Globus pallidus (tissue), 1 donor: ENCODE data around the gene TMX4.
"Not testable (repeated sequence)": the region's sequence is repeated elsewhere in the genome, so short reads cannot be mapped to it uniquely, and the experiment has no call there.

ENCODE experiments used
- DNase-seq: peaks from one replicate; pipeline ENCODE4 v3.0.0-alpha.2; 2015; ENCODE audit warnings: low spot score

TMX4 gene, protein sequence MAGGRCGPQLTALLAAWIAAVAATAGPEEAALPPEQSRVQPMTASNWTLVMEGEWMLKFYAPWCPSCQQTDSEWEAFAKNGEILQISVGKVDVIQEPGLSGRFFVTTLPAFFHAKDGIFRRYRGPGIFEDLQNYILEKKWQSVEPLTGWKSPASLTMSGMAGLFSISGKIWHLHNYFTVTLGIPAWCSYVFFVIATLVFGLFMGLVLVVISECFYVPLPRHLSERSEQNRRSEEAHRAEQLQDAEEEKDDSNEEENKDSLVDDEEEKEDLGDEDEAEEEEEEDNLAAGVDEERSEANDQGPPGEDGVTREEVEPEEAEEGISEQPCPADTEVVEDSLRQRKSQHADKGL

GRCh38 chr20:8019246-8019997, at the start of gene TMX4:
Gene TMX4 (minus strand): TSS chr20:8019761. CDS start chr20:8019613, 148 bp downstream.
- peak; percentile 92 for DNase-seq

- no peak for DNase-seq
Measured at GRCh38 chr20:8067082-8067481, 47.5 kb upstream of the TMX4 start.

DNA sequence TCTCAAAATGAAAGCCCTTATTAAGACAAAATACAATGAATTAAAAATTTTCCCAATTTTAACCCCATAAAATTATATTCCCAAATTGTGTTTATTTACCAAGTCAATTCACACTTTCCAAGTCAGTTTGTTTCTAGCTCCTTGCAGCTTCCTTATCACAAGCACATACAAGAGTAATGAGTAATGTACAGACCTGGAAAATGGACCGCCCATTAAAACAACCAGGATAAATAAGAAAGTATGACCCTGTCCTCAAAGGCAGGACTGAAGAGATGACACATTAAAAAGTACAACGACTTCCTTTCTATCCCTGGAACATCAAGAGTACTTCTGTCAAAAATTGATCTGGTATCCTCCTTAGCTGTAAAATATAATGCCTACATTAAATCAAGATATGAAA, 47.1 kb upstream of the TMX4 start:
- no peak for DNase-seq

DNA sequence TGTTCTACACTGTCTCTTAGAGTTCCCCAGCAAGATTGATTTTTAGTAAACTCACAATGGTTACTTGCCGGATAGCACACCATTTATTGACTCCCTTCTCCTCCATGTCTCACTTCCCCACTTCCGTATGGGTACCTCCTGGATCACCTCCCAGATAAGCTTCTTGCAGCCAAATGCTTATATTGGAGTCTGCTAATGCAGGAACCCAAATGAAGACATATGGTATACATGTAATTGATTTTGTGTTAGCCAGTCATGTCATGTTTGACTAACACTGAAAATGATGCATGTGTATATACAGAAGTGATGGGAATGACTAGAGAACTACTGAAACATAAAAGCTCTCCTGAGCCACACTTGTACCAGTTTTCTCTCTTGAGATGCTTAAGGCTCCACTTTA, 46.1 kb upstream of the TMX4 start:
- DNase-seq, result no peak

DNA sequence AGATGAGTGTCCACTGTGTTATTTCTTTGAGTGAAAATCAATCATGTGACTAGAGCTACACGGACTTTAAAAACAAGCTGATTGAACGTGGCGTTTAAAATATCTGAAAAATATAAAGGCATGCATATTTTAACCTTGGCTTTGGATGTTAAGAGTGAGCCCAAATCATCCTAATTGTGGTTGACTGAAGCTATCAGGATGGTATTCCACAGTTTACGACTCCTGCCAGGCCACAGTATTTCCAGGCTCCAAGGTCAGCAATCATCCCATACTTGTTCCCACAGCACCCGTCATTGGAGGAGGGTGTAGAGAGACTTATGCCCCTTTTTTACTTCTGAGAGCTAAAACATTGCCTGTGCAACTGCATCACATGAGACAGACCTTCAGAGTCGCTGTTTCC, 43.2 kb upstream of the TMX4 start:
- DNase-seq, result no peak

DNA sequence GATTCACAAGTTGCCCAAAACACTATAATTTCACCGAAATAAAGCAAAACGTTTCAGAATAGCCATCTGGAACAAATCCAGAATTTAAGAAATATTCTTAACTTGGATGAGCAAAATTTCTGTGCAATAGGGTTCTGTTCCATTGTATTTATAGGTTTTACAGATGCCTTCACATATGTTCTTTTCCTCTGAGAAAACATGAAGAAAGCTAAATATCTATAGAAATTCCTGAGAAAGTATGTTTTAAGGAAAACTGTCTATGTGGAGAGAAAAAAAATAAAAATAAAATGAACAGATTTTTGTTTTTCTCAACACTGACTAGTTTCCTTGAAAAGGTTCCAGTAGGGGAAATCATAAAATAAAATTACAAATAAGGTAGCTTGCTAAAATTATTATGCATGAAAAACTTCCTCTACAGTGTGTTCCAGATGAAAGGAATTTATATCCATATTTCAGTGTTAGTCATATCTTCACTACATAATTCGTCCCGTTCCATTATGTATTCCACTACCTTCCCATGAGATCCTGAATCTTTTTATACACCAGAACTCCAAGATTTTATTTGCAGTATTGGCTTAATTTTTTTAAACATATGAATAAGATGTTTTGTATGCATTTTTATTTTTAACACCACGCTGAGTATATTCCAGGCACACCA, 42.4 kb upstream of the TMX4 start:
- DNase-seq, result no peak

- DNase-seq, result no peak
Measured at GRCh38 chr20:8060977-8061376, 41.4 kb upstream of the TMX4 start.

DNA sequence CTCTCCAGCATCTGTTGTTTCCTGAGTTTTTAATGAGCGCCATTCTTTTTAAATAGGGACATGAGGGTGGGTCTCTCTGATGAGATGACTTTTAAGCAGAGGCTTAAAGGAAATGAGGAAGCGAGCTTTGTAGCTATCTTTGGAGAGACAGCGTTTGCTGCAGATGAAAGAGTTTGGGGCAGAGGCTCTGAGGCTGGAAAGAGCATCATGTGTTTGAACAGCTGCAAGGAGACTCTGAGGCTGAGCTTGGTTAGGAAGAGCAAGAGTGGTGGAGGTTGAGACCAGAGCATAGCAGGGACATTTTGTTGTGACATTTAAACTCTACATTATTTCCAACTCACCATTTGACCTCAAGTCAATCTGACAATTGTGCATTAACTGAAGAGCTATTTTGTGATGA, 38.3 kb upstream of the TMX4 start:
- no peak for DNase-seq

- DNase-seq, result no peak
Measured at GRCh38 chr20:8055096-8055495, 35.5 kb upstream of the TMX4 start.

GRCh38 chr20:8050157-8050837, 30.7 kb upstream of the TMX4 start:
- DNase-seq, result no peak

GRCh38 chr20:8049310-8049709, 29.7 kb upstream of the TMX4 start:
- DNase-seq, result no peak

DNA sequence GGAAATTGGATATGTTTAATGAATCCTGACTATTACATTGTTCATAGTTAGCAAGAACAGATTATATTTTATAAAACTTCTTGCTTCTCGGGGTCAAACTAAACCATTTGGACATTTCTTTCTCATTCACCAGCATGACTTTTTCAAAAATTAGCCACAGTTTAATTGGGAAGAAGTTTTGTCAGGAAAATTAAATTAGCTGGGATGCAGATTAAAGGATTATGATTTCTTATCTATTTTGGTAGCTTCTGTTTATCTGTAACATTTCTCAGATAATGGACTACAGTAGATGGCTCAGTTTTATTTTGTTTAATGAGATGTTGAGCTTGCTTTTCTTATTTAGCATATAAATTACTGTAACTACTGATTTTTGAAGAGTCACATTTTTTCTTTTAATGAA, 26.4 kb upstream of the TMX4 start:
- no peak for DNase-seq

GRCh38 chr20:8043687-8044282, 24.2 kb upstream of the TMX4 start:
- DNase-seq, result peak; percentile 52

DNA sequence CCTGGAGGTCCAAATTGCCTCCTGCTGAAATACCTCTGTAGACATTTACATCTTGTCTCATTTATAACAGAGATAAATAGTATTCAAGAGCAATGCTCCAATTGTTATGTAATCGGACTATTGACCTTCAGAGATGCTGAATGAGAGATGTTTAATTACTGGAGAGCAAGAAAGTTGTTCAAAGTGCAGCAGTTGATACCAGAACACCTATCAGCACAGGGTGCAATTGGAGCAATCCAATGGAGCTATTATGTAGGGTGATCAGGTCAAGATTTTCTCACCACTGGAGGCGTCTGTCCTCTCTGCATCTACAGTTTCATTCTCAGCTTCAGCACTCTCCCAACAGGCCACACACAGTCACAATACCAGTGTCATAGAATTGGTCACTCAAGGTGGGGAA, 19.5 kb upstream of the TMX4 start:
- DNase-seq, result no peak

- no peak for DNase-seq
Measured at GRCh38 chr20:8036771-8037170, 17.2 kb upstream of the TMX4 start.

DNA sequence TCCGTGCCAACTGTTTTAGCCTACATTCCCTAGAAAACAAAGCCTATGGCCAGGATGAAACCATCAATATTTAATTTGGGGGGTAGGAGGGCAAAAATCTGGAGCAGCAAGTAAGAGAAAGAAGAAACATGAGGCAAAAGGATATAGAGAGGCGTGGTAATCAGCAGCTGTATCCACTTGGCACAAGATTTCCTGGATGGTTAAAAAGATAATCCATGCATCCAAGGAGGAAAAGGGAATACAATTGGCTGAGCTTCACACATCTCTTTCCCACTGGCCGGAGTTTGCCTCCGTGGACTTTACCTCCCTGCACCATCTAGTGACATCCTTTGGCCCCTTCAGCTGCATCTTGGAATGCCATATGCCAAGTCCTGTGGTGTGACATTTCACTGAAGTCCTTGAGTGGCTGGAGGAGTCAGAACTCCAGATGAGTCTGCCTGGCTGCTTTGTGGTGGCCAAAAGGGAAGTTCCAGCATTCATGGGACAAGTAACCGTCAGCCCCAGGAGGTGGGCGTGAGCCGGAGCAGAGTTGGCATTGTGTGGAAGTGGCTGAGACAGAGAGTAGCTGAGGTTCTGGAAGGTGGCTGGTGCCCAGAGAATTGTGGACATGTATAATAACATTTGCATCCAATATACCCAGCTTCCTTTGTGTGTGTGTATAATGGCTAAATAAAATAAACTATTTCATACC, 13.7 kb upstream of the TMX4 start:
- DNase-seq, result no peak

DNA sequence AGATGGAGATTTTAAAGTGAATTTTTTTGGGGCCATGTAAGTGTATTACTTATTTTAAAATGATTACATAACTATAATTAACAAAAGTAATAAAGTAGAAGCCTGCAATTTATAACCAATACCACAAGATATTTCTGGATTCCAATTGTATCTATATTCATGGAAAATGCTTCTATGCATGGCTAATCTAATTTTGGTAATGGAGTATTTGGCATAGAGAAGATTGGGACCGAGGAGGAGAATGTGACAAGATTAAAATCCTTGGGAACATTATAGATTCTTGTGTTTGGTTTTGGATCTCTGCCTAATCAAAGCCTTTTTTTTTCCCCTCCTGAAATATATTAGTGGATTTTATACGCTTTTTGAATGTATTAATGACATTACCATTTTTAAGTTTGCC, 12.9 kb upstream of the TMX4 start:
- no peak for DNase-seq

GRCh38 chr20:8031539-8031938, 12.0 kb upstream of the TMX4 start:
- not testable (repeated sequence) for DNase-seq

GRCh38 chr20:8021541-8022269, 2.1 kb upstream of the TMX4 start:
- DNase-seq, result no peak

DNA sequence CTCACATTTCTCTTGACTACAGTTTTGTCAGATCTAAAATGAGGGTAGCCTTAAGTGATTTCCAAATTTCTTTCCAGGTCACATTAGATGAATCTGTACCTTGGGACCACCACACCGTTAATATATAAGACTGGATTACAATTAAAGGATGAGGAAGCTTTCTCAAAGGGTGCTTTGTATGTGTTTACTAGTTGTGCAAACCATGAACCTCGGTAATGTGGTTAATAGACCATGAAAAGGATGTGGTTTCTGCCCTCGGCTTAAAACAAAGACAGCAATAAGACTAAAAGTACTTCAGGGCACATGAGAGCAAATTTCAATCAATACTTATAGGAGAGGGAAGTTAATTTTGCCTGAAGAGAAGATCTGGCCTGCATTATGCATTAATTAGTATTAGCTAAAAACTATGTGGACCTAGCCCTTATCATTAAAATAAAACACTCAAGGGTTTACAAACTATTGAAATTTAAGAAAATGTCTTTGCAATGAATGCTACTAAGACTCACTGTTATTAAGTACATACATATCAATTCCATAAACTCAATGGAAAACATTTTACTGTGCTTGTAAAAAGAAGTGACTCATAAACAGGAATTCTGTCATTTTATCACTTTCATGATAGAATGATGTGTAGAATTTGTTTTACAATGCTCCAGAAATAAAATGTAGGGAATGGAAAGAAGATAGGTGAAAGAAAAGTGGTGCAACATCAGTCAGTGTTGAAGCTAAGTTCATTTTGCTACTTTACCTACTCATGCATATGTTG, 936 bp upstream of the TMX4 start:
- no peak for DNase-seq
